NCI-H748 (cell line): Measurements from ENCODE around the gene TRIM62.

Source experiments
- DNase-seq: peaks from one replicate; lab custom pipeline; 2025; ENCODE audit not compliant: unreplicated experiment; lab: John Stamatoyannopoulos, UW

The TRIM62 gene

GRCh38 chr1:33180911-33181890, 642 bp downstream of the TRIM62 start:
- DNase-seq, result peak; percentile 88

GRCh38 chr1:33180226-33180910, 1.5 kb downstream of the TRIM62 start:
- no peak for DNase-seq

GRCh38 chr1:33178836-33179439, 2.9 kb downstream of the TRIM62 start:
- no peak for DNase-seq

- DNase-seq, result no peak
These were observed 3.8 kb downstream of the TRIM62 start for GRCh38 chr1:33177996-33178540.

GRCh38 chr1:33176887-33177286, 5.0 kb downstream of the TRIM62 start:
- DNase-seq, result no peak

GRCh38 chr1:33176362-33176850, 5.4 kb downstream of the TRIM62 start:
- DNase-seq, result no peak

GRCh38 chr1:33175865-33176264, 6.0 kb downstream of the TRIM62 start:
- no peak for DNase-seq

- no peak for DNase-seq
These were observed 8.8 kb downstream of the TRIM62 start for GRCh38 chr1:33173091-33173490.

- no peak for DNase-seq
These were observed 9.6 kb downstream of the TRIM62 start for GRCh38 chr1:33171977-33172813.

GRCh38 chr1:33170351-33171274, 11.2 kb downstream of the TRIM62 start:
- DNase-seq, result no peak

- no peak for DNase-seq
These were observed 12.4 kb downstream of the TRIM62 start for GRCh38 chr1:33169290-33170055.

GRCh38 chr1:33168556-33169289, 13.1 kb downstream of the TRIM62 start:
- DNase-seq, result no peak

- no peak for DNase-seq
These were observed 14.0 kb downstream of the TRIM62 start for GRCh38 chr1:33167650-33168447.

- no peak for DNase-seq
These were observed 16.0 kb downstream of the TRIM62 start for GRCh38 chr1:33165809-33166208.

- DNase-seq, result no peak
These were observed 16.6 kb downstream of the TRIM62 start for GRCh38 chr1:33165209-33165608.

- no peak for DNase-seq
These were observed 18.0 kb downstream of the TRIM62 start for GRCh38 chr1:33163621-33164519.
